Hematopoietic multipotent progenitor cell treated with erythropoietin and hydrocortisone succinate and interleukin-3 and kit ligand, for 6 days (in vitro differentiated cells): Measurements from ENCODE around the gene HOMEZ.

Experiments used
- DNase-seq: peaks from one replicate; pipeline ENCODE4 v3.0.0-alpha.2; 2015

Gene HOMEZ

GRCh38 chr14:23307687-23308644 lies 22.0 kb upstream of the HOMEZ start:
- no peak for DNase-seq

- DNase-seq: no peak
These were observed 21.2 kb upstream of the HOMEZ start for GRCh38 chr14:23307146-23307530.

- DNase-seq: peak; percentile 94
These were observed 20.6 kb upstream of the HOMEZ start, which contains the start of gene BCL2L2 for GRCh38 chr14:23306412-23307145. TSS of gene BCL2L2 (plus strand) at chr14:23306833. CDS start at chr14:23307768, 935 bp downstream.

- DNase-seq: peak; percentile 81
These were observed 16.6 kb upstream of the HOMEZ start, which contains the start of gene PPP1R3E for GRCh38 chr14:23302290-23303225. TSS of gene PPP1R3E (minus strand) at chr14:23302859. CDS start at chr14:23302576, 283 bp downstream.

GRCh38 chr14:23301969-23302289 lies 16.0 kb upstream of the HOMEZ start:
- DNase-seq: no peak

- DNase-seq: peak; percentile 98
These were observed 15.5 kb upstream of the HOMEZ start for GRCh38 chr14:23301288-23301968.

- no peak for DNase-seq
These were observed 14.8 kb upstream of the HOMEZ start for GRCh38 chr14:23300687-23301223.

- no peak for DNase-seq
These were observed 14.2 kb upstream of the HOMEZ start for GRCh38 chr14:23299986-23300686.

GRCh38 chr14:23299211-23299957 lies 13.5 kb upstream of the HOMEZ start:
- DNase-seq: peak; percentile 77

GRCh38 chr14:23297611-23298277 lies 11.8 kb upstream of the HOMEZ start:
- DNase-seq: peak; percentile 76

- no peak for DNase-seq
These were observed 11.2 kb upstream of the HOMEZ start for GRCh38 chr14:23297096-23297495.

GRCh38 chr14:23296012-23296777 lies 10.3 kb upstream of the HOMEZ start:
- no peak for DNase-seq

GRCh38 chr14:23294734-23295561 lies 9.0 kb upstream of the HOMEZ start:
- peak; percentile 89 for DNase-seq

- no peak for DNase-seq
These were observed 1.1 kb upstream of the HOMEZ start for GRCh38 chr14:23286902-23287479.

GRCh38 chr14:23285530-23286019 lies 357 bp downstream of the HOMEZ start:
- peak; percentile 48 for DNase-seq

- peak; percentile 68 for DNase-seq
These were observed 1.0 kb downstream of the HOMEZ start for GRCh38 chr14:23284654-23285529.
